Measurements from ENCODE around the gene MFN2.

- TF ChIP-seq FOXA1 (IDR thresholded peaks at IDR 0.05) = no peak
- TF ChIP-seq BHLHE40 (IDR thresholded peaks at IDR 0.05; ENCODE audit: borderline replicate concordance) = no peak
- no peak for TF ChIP-seq FOXM1 (IDR thresholded peaks at IDR 0.05; ENCODE audit: borderline replicate concordance)
- no peak for TF ChIP-seq L3MBTL2 (conservative IDR thresholded peaks at IDR 0.05)
These were observed 69.4 kb downstream of the MFN2 start for GRCh38 chr1:12049616-12050015.
